Measurements from ENCODE around the gene PRKCD.

DNA sequence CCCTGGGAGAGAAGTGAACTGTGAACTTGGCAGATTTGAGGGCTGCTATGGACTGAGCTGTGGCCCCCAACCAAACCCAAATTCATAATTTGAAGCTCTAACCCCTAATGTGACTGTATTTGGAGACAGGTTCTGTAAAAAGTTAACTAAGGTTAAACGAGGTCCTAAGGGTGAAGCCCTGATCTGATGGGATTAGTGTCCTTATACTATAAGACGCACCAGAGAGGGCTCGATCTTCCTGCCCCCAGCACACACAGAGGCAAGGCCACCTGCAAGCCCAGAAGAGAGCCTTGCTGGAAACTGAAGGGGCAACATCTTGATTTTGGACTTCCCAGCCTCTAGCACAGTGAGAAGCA, 60.8 kb downstream of the PRKCD start:
- no peak for TF ChIP-seq EZH2 (IDR thresholded peaks at IDR 0.05; ENCODE audit: borderline replicate concordance, insufficient read depth, low read depth, low read length, poor library complexity, severe bottlenecking)
- TF ChIP-seq, protein P1, sequence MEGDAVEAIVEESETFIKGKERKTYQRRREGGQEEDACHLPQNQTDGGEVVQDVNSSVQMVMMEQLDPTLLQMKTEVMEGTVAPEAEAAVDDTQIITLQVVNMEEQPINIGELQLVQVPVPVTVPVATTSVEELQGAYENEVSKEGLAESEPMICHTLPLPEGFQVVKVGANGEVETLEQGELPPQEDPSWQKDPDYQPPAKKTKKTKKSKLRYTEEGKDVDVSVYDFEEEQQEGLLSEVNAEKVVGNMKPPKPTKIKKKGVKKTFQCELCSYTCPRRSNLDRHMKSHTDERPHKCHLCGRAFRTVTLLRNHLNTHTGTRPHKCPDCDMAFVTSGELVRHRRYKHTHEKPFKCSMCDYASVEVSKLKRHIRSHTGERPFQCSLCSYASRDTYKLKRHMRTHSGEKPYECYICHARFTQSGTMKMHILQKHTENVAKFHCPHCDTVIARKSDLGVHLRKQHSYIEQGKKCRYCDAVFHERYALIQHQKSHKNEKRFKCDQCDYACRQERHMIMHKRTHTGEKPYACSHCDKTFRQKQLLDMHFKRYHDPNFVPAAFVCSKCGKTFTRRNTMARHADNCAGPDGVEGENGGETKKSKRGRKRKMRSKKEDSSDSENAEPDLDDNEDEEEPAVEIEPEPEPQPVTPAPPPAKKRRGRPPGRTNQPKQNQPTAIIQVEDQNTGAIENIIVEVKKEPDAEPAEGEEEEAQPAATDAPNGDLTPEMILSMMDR (IDR thresholded peaks at IDR 0.05): no peak
